ENCODE measurements around the gene ASIC3.

Gene ASIC3

GRCh38 chr7:151091003-151091402 lies 42.7 kb downstream of the ASIC3 start:
- Histone ChIP-seq H3K18ac (ENCODE audit: low read depth in 1 of 2, low read length in 2 of 2) (peak overlapping the region in 1 of 2 experiments; percentile 30), H3K14ac (ENCODE audit: low read length in 2 of 2) (no peak overlapping the region), H2BK120ac (ENCODE audit: low read depth, low read length) (peak overlapping the region; percentile 40), H2BK5ac (ENCODE audit: low read depth, low read length, poor library complexity, severe bottlenecking) (no peak overlapping the region), H3K27me3 (ENCODE audit: control insufficient read depth in 1 of 2, insufficient read depth in 1 of 2, low read length in 2 of 2) (no peaks in the 10 kb centered on the region), H3K4ac (ENCODE audit: low read depth in 1 of 2, low read length in 2 of 2) (no peak overlapping the region), H3K4me3 (ENCODE audit: insufficient read depth in 1 of 2, low read depth in 1 of 2, low read length in 2 of 2) (no peak overlapping the region), H3K4me1 (ENCODE audit: control insufficient read depth, insufficient read depth, low read depth, low read length) (peaks cover 39% of the 10 kb centered on the region), H4K8ac (ENCODE audit: low read length) (no peak overlapping the region), H2BK15ac (ENCODE audit: low read depth, poor library complexity, severe bottlenecking) (no peak overlapping the region), H3K9ac (ENCODE audit: low read length) (no peak overlapping the region), H4K91ac (ENCODE audit: low read length) (no peak overlapping the region), H3K79me1 (replicated peaks; ENCODE audit: low read length, poor library complexity, severe bottlenecking) (peaks cover 5% of the 10 kb centered on the region), H3K36me3 (ENCODE audit: control insufficient read depth in 1 of 2, insufficient read depth in 2 of 2, low read depth in 1 of 2, low read length in 2 of 2) (peaks cover 5 to 18% of the 10 kb centered on the region in 2 experiments), H2AK5ac (ENCODE audit: low read length, severe bottlenecking) (no peak overlapping the region), H3K9me3 (ENCODE audit: control insufficient read depth, low read length) (no peaks in the 10 kb centered on the region), H3K4me2 (ENCODE audit: low read length, poor library complexity, severe bottlenecking) (no peak overlapping the region), H3K23ac (ENCODE audit: low read length in 2 of 2) (no peak overlapping the region), H2BK12ac (ENCODE audit: low read length in 2 of 2) (no peak overlapping the region), H3K27ac (ENCODE audit: low read length, poor library complexity, severe bottlenecking) (no peak overlapping the region), H2AFZ (ENCODE audit: low read depth, low read length) (no peak overlapping the region)
- DNase-seq = no peak
- 94% methylated on average over 7 of the region's 7 CpGs for WGBS

GRCh38 chr7:151091431-151091830 lies 43.1 kb downstream of the ASIC3 start:
- Histone ChIP-seq H3K27ac (ENCODE audit: low read length, poor library complexity, severe bottlenecking) (no peak overlapping the region), H3K14ac (ENCODE audit: low read length in 2 of 2) (no peak overlapping the region), H3K4ac (ENCODE audit: low read depth in 1 of 2, low read length in 2 of 2) (no peak overlapping the region), H3K79me1 (replicated peaks; ENCODE audit: low read length, poor library complexity, severe bottlenecking) (peaks cover 5% of the 10 kb centered on the region), H2BK12ac (ENCODE audit: low read length in 2 of 2) (no peak overlapping the region), H2AFZ (ENCODE audit: low read depth, low read length) (no peak overlapping the region), H2BK5ac (ENCODE audit: low read depth, low read length, poor library complexity, severe bottlenecking) (no peak overlapping the region), H3K23ac (ENCODE audit: low read length in 2 of 2) (no peak overlapping the region), H4K8ac (ENCODE audit: low read length) (peak overlapping the region; percentile 35), H3K18ac (ENCODE audit: low read depth in 1 of 2, low read length in 2 of 2) (no peak overlapping the region), H3K27me3 (ENCODE audit: control insufficient read depth in 1 of 2, insufficient read depth in 1 of 2, low read length in 2 of 2) (no peaks in the 10 kb centered on the region), H2AK5ac (ENCODE audit: low read length, severe bottlenecking) (no peak overlapping the region), H4K91ac (ENCODE audit: low read length) (no peak overlapping the region), H2BK120ac (ENCODE audit: low read depth, low read length) (no peak overlapping the region), H3K9ac (ENCODE audit: low read length) (no peak overlapping the region), H3K4me1 (ENCODE audit: control insufficient read depth, insufficient read depth, low read depth, low read length) (peaks cover 40% of the 10 kb centered on the region), H3K36me3 (ENCODE audit: control insufficient read depth in 1 of 2, insufficient read depth in 2 of 2, low read depth in 1 of 2, low read length in 2 of 2) (peaks cover 5 to 18% of the 10 kb centered on the region in 2 experiments), H2BK15ac (ENCODE audit: low read depth, poor library complexity, severe bottlenecking) (no peak overlapping the region), H3K4me3 (ENCODE audit: insufficient read depth in 1 of 2, low read depth in 1 of 2, low read length in 2 of 2) (no peak overlapping the region), H3K9me3 (ENCODE audit: control insufficient read depth, low read length) (no peaks in the 10 kb centered on the region), H3K4me2 (ENCODE audit: low read length, poor library complexity, severe bottlenecking) (no peak overlapping the region)
- WGBS = 48% methylated on average over 6 of the region's 6 CpGs
- peak; percentile 32 for DNase-seq

DNA sequence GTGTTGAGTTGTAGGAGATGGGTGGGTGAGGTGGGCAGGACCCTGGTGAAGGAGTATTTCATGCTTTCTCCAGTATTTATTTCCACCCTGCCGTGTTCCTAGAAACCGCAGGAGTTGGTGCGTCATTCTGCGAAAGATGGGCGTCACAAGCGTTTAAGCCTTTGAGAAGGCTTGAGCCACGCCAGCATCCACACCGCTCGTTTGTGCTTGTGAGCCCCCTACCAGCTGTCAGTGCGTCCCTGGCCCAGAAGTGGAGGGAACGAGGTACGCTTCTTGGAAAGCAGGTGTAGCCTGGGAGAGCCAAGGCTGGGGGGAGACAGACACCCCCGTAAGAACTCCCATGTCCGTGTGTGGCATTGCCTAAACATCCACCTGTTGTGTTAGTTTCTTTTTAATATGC lies 43.7 kb downstream of the ASIC3 start:
- no peak overlapping the region for H3K27ac ChIP-seq (ENCODE audit: low read length, poor library complexity, severe bottlenecking)
- WGBS = 98% methylated on average over 13 of the region's 14 CpGs
- no peak overlapping the region for H2AFZ ChIP-seq (ENCODE audit: low read depth, low read length)
- no peak overlapping the region for H2BK15ac ChIP-seq (ENCODE audit: low read depth, poor library complexity, severe bottlenecking)
- H3K18ac ChIP-seq (ENCODE audit: low read depth in 1 of 2, low read length in 2 of 2) = no peak overlapping the region
- H3K79me1 ChIP-seq (replicated peaks; ENCODE audit: low read length, poor library complexity, severe bottlenecking) = peaks cover 5% of the 10 kb centered on the region
- no peak overlapping the region for H2BK120ac ChIP-seq (ENCODE audit: low read depth, low read length)
- no peaks in the 10 kb centered on the region for H3K9me3 ChIP-seq (ENCODE audit: control insufficient read depth, low read length)
- H3K4me3 ChIP-seq (ENCODE audit: insufficient read depth in 1 of 2, low read depth in 1 of 2, low read length in 2 of 2) = no peak overlapping the region
- H3K4ac ChIP-seq (ENCODE audit: low read depth in 1 of 2, low read length in 2 of 2) = no peak overlapping the region
- H3K36me3 ChIP-seq (ENCODE audit: control insufficient read depth in 1 of 2, insufficient read depth in 2 of 2, low read depth in 1 of 2, low read length in 2 of 2) = peaks cover 5 to 18% of the 10 kb centered on the region in 2 experiments
- H3K23ac ChIP-seq (ENCODE audit: low read length in 2 of 2) = no peak overlapping the region
- no peak overlapping the region for H2BK5ac ChIP-seq (ENCODE audit: low read depth, low read length, poor library complexity, severe bottlenecking)
- H3K27me3 ChIP-seq (ENCODE audit: control insufficient read depth in 1 of 2, insufficient read depth in 1 of 2, low read length in 2 of 2) = no peaks in the 10 kb centered on the region
- H2AK5ac ChIP-seq (ENCODE audit: low read length, severe bottlenecking) = no peak overlapping the region
- peaks cover 40% of the 10 kb centered on the region for H3K4me1 ChIP-seq (ENCODE audit: control insufficient read depth, insufficient read depth, low read depth, low read length)
- no peak overlapping the region for H4K8ac ChIP-seq (ENCODE audit: low read length)
- no peak overlapping the region for H3K4me2 ChIP-seq (ENCODE audit: low read length, poor library complexity, severe bottlenecking)
- H3K9ac ChIP-seq (ENCODE audit: low read length) = no peak overlapping the region
- no peak overlapping the region for H4K91ac ChIP-seq (ENCODE audit: low read length)
- H2BK12ac ChIP-seq (ENCODE audit: low read length in 2 of 2) = no peak overlapping the region
- H3K14ac ChIP-seq (ENCODE audit: low read length in 2 of 2) = no peak overlapping the region
- no peak for DNase-seq

GRCh38 chr7:151093748-151094147 lies 45.4 kb downstream of the ASIC3 start:
- Histone ChIP-seq H3K4me2 (ENCODE audit: low read length, poor library complexity, severe bottlenecking) (no peak overlapping the region), H3K23ac (ENCODE audit: low read length in 2 of 2) (no peak overlapping the region), H2BK12ac (ENCODE audit: low read length in 2 of 2) (no peak overlapping the region), H3K36me3 (ENCODE audit: control insufficient read depth in 1 of 2, insufficient read depth in 2 of 2, low read depth in 1 of 2, low read length in 2 of 2) (peaks cover 5 to 23% of the 10 kb centered on the region in 2 experiments), H2AK5ac (ENCODE audit: low read length, severe bottlenecking) (no peak overlapping the region), H2BK5ac (ENCODE audit: low read depth, low read length, poor library complexity, severe bottlenecking) (no peak overlapping the region), H4K8ac (ENCODE audit: low read length) (no peak overlapping the region), H3K9me3 (ENCODE audit: control insufficient read depth, low read length) (no peaks in the 10 kb centered on the region), H3K27me3 (ENCODE audit: control insufficient read depth in 1 of 2, insufficient read depth in 1 of 2, low read length in 2 of 2) (no peaks in the 10 kb centered on the region), H2BK120ac (ENCODE audit: low read depth, low read length) (no peak overlapping the region), H3K4me1 (ENCODE audit: control insufficient read depth, insufficient read depth, low read depth, low read length) (peaks cover 36% of the 10 kb centered on the region), H3K4ac (ENCODE audit: low read depth in 1 of 2, low read length in 2 of 2) (no peak overlapping the region), H2AFZ (ENCODE audit: low read depth, low read length) (no peak overlapping the region), H2BK15ac (ENCODE audit: low read depth, poor library complexity, severe bottlenecking) (no peak overlapping the region), H3K79me1 (replicated peaks; ENCODE audit: low read length, poor library complexity, severe bottlenecking) (peaks cover 6% of the 10 kb centered on the region), H3K4me3 (ENCODE audit: insufficient read depth in 1 of 2, low read depth in 1 of 2, low read length in 2 of 2) (no peak overlapping the region), H3K9ac (ENCODE audit: low read length) (peak overlapping the region; percentile 26), H3K14ac (ENCODE audit: low read length in 2 of 2) (no peak overlapping the region), H4K91ac (ENCODE audit: low read length) (no peak overlapping the region), H3K18ac (ENCODE audit: low read depth in 1 of 2, low read length in 2 of 2) (no peak overlapping the region), H3K27ac (ENCODE audit: low read length, poor library complexity, severe bottlenecking) (no peak overlapping the region)
- 97% methylated on average over 6 of the region's 6 CpGs for WGBS
- no peak for DNase-seq
